ENCODE results near the gene CCDC85C.

Gene CCDC85C

DNA sequence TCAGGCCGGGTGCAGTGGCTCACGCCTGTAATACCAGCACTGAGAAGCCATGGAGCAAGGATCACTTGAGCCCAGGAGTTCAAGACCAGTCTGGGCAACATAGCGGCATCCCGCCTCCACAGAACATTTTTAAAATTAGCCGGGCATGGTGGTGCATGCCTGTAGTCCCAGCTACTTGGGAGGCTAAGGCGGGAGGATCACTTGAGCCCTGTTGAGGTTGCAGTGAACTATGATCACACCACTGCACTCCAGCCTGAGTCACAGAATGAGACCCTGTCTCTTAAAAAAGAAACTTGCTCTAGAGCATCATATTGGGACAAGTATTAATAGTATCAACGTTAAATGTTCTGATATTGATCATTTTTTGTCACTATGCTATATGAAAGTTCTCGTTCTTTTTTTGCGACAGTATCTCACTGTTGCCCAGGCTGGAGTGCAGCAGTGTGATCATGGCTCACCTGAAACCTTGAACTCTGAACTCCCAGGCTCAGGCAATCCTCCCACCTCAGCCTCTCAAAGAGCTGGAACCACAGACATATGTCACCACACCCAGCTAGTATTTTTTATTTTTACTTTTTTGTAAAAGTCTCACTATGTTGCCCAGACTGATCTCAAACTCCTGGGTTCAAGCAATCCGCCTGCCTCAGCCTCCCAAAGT, 47.7 kb downstream of the CCDC85C start:
- no peak for DNase-seq (ENCODE audit: extremely low spot score)
- POLR2A ChIA-PET, result no interaction called here
- TF ChIP-seq TARDBP (IDR thresholded peaks at IDR 0.05) (no peak), ELF4 (IDR thresholded peaks at IDR 0.05) (no peak), SP1 (IDR thresholded peaks at IDR 0.05) (no peak), SUZ12 (IDR thresholded peaks at IDR 0.05) (no peak), L3MBTL2 (conservative IDR thresholded peaks at IDR 0.05) (no peak), BHLHE40 (IDR thresholded peaks at IDR 0.05; ENCODE audit: borderline replicate concordance) (no peak), FOXK2 (IDR thresholded peaks at IDR 0.05) (no peak), ARNT (IDR thresholded peaks at IDR 0.05) (no peak), FOXM1 (IDR thresholded peaks at IDR 0.05; ENCODE audit: borderline replicate concordance) (no peak), FOXA1 (IDR thresholded peaks at IDR 0.05) (no peak), HDGF (IDR thresholded peaks at IDR 0.05; ENCODE audit: borderline replicate concordance) (no peak), LEF1 (IDR thresholded peaks at IDR 0.05; ENCODE audit: borderline replicate concordance) (no peak), NFRKB (IDR thresholded peaks at IDR 0.05) (no peak), CTBP1 (IDR thresholded peaks at IDR 0.05; ENCODE audit: borderline replicate concordance) (no peak)
- TF ChIP-seq, protein P1, sequence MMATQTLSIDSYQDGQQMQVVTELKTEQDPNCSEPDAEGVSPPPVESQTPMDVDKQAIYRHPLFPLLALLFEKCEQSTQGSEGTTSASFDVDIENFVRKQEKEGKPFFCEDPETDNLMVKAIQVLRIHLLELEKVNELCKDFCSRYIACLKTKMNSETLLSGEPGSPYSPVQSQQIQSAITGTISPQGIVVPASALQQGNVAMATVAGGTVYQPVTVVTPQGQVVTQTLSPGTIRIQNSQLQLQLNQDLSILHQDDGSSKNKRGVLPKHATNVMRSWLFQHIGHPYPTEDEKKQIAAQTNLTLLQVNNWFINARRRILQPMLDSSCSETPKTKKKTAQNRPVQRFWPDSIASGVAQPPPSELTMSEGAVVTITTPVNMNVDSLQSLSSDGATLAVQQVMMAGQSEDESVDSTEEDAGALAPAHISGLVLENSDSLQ (IDR thresholded peaks at IDR 0.05), result no peak
- CTCF ChIA-PET, result no interaction called here

DNA sequence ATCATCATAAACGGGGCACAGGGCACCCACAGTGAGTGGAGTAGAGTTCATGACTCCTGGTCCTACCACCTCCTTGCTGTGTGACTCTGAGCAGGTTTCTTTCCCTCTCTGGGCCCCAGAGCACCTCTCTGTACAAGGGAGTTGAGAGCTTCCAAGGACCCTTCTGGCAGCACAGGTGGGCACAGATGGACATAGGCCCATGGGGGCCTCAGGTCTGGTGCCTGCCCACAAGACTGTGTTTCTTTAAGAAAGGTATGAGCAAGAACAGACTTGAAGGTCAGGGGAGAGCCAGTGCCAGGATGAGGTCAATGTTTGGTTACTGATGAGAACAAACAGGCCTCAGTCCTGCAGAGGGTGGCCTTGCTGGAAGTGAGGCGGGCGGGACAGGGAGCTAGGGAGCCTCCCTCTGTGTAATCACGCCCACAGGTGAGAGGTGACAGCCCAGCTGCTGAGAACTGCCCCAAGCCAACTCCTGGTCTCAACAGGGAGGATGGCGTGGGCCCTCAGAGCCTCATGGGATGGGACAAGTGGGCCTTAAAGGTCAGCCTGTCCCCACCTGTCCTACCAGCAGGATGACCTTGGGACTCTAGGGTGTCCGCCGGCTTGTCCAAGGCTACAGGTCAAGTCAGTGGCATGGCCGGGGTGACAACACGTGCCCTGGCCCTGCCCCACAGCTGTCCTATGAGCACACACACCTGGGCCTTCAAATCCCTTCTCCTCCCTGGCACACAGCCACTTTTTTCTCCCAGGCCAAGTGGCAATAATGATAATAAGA, 49.1 kb downstream of the CCDC85C start:
- TF ChIP-seq LEF1 (IDR thresholded peaks at IDR 0.05; ENCODE audit: borderline replicate concordance) (no peak), TARDBP (IDR thresholded peaks at IDR 0.05) (no peak), FOXK2 (IDR thresholded peaks at IDR 0.05) (no peak), ARNT (IDR thresholded peaks at IDR 0.05) (no peak), FOXM1 (IDR thresholded peaks at IDR 0.05; ENCODE audit: borderline replicate concordance) (no peak), SP1 (IDR thresholded peaks at IDR 0.05) (no peak), HDGF (IDR thresholded peaks at IDR 0.05; ENCODE audit: borderline replicate concordance) (no peak), L3MBTL2 (conservative IDR thresholded peaks at IDR 0.05) (no peak), BHLHE40 (IDR thresholded peaks at IDR 0.05; ENCODE audit: borderline replicate concordance) (no peak), ZNF384 (IDR thresholded peaks at IDR 0.05) (no peak), FOXA1 (IDR thresholded peaks at IDR 0.05) (no peak), NFRKB (IDR thresholded peaks at IDR 0.05) (no peak), CTBP1 (IDR thresholded peaks at IDR 0.05; ENCODE audit: borderline replicate concordance) (no peak), ELF4 (IDR thresholded peaks at IDR 0.05) (no peak), SUZ12 (IDR thresholded peaks at IDR 0.05) (no peak)
- TF ChIP-seq, protein P1 (IDR thresholded peaks at IDR 0.05), result no peak
- DNase-seq (ENCODE audit: extremely low spot score), result no peak
- ChIA-PET CTCF (no interaction called here), POLR2A (no interaction called here)

DNA sequence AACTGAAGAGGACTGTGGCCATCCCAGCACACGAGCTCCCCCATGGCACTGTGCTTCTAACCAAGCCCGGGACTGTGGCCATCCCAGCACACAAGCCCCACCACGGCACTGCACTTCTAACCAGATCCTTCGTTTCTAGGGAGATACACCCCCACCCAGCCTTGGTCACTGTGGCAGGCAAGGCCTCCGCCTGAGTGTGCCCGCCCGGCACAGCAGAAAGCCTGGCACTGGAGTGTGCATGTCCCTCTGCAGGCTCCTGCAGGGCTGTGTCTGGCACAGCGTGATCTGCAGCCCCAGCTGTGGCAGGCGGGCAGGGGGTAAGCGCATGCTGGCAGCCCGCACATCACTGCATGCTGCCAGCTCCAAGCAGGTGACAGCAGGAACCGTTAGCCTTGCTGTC, 49.8 kb downstream of the CCDC85C start:
- TF ChIP-seq L3MBTL2 (conservative IDR thresholded peaks at IDR 0.05), result no peak
- no peak for TF ChIP-seq NFRKB (IDR thresholded peaks at IDR 0.05)
- TF ChIP-seq FOXM1 (IDR thresholded peaks at IDR 0.05; ENCODE audit: borderline replicate concordance), result no peak
- no peak for TF ChIP-seq LEF1 (IDR thresholded peaks at IDR 0.05; ENCODE audit: borderline replicate concordance)
- TF ChIP-seq ARNT (IDR thresholded peaks at IDR 0.05), result no peak
- TF ChIP-seq ELF4 (IDR thresholded peaks at IDR 0.05), result no peak
- no peak for TF ChIP-seq SP1 (IDR thresholded peaks at IDR 0.05)
- TF ChIP-seq FOXK2 (IDR thresholded peaks at IDR 0.05), result no peak
- TF ChIP-seq CTBP1 (IDR thresholded peaks at IDR 0.05; ENCODE audit: borderline replicate concordance), result no peak
- TF ChIP-seq, protein P1 (IDR thresholded peaks at IDR 0.05), result no peak
- no peak for DNase-seq (ENCODE audit: extremely low spot score)
- ChIA-PET POLR2A (no interaction called here), CTCF (no interaction called here)

DNA sequence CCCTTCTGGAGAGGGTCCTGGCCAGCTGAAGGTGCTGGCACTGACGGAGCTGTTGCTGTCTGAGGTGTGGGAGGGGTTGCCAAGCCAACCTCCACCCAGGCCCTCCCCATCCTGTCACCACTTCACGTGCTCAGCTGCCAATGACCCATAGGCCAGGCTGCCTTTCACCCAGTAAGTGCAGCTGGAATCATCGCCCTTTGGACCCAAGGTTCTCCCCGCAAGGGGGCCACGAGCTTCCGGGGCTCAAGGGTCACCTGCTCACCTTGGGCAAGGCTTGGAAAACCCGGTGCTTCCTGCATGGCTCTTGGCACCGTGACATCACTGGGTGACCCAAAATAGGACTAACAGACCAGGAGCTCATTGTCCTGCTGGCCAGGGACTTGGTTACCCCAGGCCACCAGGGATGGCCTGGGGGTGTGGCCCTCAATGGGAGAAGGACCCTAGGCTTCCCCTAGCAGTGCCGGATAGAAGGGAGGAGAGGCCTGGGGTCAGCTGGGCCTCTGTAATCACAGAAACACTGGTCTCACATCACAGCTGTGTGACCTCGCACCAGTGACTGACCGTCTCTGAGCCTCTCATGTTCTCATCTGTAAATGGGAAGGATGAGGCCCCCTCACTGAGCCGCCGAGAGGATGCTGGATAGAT, 51.3 kb downstream of the CCDC85C start:
- TF ChIP-seq FOXM1 (IDR thresholded peaks at IDR 0.05; ENCODE audit: borderline replicate concordance) (no peak), SP1 (IDR thresholded peaks at IDR 0.05) (no peak), L3MBTL2 (conservative IDR thresholded peaks at IDR 0.05) (no peak), TARDBP (IDR thresholded peaks at IDR 0.05) (no peak), CTBP1 (IDR thresholded peaks at IDR 0.05; ENCODE audit: borderline replicate concordance) (no peak), ZNF384 (IDR thresholded peaks at IDR 0.05) (no peak), LEF1 (IDR thresholded peaks at IDR 0.05; ENCODE audit: borderline replicate concordance) (no peak), FOXK2 (IDR thresholded peaks at IDR 0.05) (no peak), HDGF (IDR thresholded peaks at IDR 0.05; ENCODE audit: borderline replicate concordance) (no peak), ARNT (IDR thresholded peaks at IDR 0.05) (no peak), BHLHE40 (IDR thresholded peaks at IDR 0.05; ENCODE audit: borderline replicate concordance) (no peak), SUZ12 (IDR thresholded peaks at IDR 0.05) (no peak)
- ChIA-PET POLR2A (no interaction called here), CTCF (no interaction called here)
- no peak for DNase-seq (ENCODE audit: extremely low spot score)

DNA sequence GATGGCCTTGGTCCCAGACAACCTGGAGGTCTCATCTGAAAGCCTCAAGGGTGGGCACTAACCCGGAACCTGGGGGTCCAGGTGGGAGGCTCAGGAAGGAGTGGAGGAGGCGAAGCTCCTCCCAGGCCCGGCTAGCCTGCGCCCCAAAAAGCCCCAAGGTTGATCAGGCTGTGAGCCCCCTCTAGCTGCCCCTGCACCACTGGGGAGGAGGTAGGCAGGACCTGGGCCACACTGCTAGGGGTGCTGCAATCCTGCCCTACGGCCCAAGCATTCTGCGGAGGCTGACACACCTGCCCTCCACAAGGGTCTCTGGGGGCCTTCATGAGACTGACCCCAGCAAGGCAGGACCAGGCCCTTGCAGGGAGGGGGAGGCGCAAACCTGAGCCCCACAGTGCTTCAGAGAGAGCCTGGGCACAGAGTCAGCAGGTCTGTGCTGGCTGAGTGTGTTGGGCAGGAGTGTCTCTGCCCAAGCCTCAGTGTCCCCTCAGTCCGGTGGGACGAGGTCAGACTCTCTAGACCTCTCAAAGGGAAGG, 51.9 kb downstream of the CCDC85C start:
- ChIA-PET POLR2A (no interaction called here), CTCF (no interaction called here)
- no peak for DNase-seq (ENCODE audit: extremely low spot score)
- TF ChIP-seq LEF1 (IDR thresholded peaks at IDR 0.05; ENCODE audit: borderline replicate concordance) (no peak), SP1 (IDR thresholded peaks at IDR 0.05) (no peak)

Data from HEK293T (cell line).